ENCODE measurements around the gene TBL1XR1. TPM values are rescaled to one million over a fixed set of nuclear protein-coding genes. Genes with fewer than 3 reads are reported as not detected.
"Not testable (repeated sequence)": the region's sequence is repeated elsewhere in the genome, so short reads cannot be mapped to it uniquely, and the experiment has no call there.

TBL1XR1 gene
- total RNA-seq, 1 donor from 2014 or later: 57.1 TPM

DNA sequence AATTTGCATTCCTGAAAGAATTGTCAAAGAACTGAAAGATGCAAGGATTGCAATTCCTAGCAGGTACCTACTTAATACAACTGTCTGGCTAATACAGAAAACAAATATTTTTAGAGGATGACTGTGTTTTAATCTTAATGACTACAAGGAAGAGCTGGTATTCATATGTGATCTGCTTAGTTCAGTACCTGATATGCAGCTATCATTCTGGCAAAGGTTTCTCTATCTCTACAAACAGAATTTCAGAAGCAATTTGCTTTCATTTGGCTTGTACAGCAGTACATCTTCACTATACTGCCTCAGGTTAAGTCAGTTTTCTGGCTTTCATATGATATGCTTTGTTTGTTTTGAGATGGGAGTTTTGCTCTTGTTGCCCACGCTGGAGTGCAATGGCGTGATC is 51.3 kb downstream of the TBL1XR1 start:
- ATAC-seq (no peak), DNase-seq (ENCODE audit: low spot score) (no peak)

DNA sequence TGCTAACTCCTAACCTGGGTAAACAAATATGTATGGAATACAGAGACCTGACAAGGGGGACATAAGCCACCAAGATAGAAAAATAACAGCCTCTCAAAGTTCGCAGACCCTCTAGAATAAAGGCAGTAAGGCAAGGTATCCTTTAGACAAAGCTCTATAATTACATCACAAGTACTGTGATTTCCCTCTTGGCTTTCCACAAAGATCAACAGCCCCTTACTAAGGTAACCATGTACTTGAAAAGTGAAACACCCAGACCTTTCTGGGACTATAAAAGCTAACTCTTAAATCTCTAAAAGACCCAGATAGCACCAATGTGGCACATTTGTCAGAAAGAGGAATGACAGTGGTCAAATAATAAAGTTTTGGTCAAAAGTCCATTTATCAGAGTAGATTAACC is 51.9 kb downstream of the TBL1XR1 start:
- ATAC-seq (no peak), DNase-seq (ENCODE audit: low spot score) (no peak)

DNA sequence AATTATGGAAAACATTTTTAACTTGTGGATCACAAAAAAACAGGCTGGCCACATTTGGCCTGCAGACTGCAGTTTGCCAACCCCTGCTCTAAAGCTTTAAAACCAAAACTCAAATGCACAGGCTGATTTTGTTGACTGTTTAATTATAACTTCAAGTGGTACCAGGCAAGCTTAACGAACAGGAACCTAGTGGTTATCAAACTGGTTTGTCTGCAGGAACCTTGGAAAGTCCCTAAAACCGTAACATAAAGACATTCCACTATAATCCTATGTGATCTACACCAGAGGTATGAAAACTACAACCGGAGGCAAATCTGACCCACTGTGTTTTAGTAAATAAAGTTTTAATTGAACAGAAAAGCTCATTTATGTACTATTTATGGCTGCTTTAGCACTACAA is 52.4 kb downstream of the TBL1XR1 start:
- ATAC-seq: no peak
- DNase-seq (ENCODE audit: low spot score): no peak

DNA sequence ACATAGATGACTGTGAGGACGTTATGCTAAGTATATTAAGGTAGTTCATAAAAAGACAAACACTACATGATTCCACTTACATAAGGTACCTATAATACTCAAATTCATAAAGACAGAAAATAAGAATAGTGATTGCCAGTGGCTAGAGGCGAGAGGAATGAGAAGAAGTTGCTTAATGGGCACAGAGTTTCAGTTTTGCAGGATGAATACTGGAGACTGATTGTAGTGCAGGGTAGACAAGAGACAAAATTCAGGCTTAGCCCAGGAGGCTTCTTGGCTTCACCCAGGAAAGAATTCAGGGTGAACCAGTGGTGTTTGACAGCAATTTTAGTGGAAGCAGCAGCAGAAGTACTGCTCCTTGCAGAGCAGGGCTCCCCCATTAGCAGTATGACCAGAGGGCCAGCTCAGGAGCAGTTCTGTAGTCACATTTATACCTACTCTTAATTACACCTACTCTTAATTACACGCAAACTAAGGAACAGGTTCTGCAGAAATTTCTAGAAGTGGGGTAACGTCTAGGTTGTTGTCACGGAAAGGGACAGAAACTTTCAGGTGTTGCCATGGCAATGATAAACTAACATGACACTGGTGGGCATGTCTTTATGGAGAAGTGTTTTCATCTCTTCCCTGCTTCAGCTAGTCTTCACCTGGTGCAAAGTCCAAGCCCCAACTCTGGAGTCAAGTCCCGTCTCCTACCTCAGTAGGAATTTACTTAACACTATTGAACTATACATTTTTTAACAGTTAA is 55.2 kb downstream of the TBL1XR1 start:
- ATAC-seq (peak; percentile 14), DNase-seq (ENCODE audit: low spot score) (no peak)

DNA sequence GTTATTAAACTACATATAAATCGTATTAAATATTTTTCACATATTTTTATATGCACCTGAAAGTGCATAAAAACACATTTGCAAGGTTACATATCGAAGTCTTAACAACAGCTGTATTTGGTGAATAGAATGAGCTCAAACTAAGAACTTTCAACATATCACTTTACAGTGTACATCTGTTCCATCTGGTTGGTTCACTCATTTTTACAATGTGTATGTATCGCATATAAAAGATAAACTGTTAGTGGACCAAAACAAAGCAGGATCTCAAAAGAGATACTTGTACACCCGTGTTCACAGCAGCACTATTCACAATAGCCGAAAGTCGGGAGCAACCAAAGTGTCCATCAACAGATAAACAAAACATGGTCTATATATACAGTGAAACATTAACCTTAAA is 55.8 kb downstream of the TBL1XR1 start:
- ATAC-seq (no peak), DNase-seq (ENCODE audit: low spot score) (no peak)

DNA sequence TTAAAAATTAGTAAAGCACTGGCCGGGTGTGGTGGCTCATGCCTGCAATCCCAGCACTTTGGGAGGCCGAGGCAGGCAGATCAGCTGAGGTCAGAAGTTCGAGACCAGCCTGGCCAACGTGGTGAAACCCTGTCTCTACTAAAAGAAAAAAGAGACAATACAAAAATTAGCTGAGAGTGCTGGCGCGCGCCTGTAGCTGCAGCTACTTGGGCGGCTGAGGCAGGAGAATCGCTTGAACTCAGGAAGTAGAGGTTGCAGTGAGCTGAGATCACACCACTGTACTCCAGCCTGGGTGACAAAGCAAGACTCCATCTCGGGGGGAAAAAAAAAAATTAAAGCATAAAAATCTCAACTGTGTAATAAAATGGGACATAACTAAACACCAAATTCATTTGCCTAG is 58.1 kb downstream of the TBL1XR1 start:
- not testable (repeated sequence) for ATAC-seq; DNase-seq (ENCODE audit: low spot score)

DNA sequence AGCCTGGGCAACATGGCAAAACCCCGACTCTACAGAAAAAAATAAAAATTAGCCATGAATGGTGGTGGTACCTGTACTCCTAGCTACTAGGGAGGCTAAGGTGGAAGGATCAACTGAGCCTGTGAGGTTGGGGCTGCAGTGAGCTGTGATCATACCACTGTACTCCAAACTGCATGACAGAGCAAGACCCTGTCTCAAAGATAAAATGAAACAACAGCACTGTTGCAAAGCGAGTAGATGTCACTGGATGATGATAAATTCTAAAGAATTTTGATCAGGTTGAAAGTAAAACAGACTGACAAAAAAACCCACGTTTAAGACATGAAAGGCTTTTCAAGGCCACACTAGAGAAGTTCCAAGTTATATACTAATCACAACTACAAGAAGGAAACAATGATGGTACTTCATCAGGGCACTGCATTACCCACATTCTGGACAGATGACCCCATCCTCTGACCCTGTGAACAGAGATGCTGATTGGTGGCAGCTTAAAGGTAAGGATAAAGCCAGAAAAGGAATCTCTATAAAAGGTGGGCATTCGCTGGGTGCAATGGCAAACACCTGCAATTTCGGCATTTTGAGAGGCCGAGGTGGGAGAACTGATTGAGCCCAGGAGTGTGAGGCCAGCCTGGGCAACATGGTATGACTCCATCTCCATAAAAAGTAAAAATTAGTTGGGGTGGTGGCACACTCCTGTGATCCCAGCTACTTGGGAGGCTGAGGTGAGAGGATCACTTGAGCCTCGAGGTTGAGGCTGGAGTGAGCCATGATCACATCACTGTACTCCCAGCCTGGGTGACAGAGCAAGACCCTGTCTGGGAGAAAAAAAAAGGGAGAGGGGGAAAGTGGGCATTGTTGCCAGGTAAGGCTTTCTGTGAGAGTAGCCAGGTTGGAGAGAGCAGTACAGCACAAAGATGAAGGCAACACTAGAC is 59.2 kb downstream of the TBL1XR1 start:
- ATAC-seq (no peak), DNase-seq (ENCODE audit: low spot score) (no peak)

DNA sequence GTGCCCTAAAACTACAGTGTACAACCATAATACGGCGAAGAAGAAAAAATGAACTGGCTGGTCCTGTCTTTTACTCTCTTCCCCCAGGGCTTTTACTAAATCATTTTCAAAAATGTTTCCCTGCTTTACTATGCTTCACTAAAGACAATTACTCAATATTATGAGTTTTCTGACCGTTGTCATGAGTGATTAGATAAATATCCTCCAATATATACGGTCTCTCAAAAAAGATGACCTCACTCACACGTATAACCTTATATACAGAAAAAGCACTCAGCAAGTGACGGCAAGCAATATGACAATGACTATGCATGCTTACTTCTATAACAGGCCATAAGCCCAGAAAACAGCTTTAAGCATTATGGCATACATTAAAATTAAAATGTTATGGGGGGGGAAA is 60.5 kb downstream of the TBL1XR1 start:
- ATAC-seq: no peak
- DNase-seq (ENCODE audit: low spot score): no peak

DNA sequence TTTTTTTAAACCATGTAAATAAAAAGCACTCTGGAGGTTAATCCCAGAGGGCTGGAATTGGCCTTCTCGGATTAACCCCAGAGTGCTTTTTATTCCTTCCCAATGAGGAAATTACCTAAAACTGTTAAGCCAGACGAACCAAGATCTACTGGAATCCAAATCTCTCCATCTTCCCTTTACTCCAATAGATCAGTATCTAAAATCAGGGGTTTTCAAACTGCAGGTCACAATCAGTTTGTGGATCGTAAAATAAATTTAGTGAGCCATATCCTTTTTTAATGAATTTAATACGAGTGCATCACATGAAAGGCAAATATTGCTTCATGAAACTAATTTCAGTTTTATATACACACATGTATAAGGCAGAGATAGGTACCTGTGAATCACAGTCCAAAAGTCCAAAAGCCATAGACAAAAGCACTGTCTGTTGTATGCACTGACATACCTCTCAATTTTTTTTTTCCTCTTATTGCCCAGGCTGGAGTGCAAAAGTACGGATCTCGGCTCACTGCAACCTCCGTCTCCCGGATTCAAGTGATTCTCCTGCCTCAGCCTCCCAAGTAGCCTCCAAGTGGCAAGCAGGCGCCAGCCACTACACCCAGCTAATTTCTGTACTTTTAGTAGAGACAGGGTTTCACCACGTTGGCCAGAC is 61.3 kb downstream of the TBL1XR1 start:
- DNase-seq (ENCODE audit: low spot score) (no peak), ATAC-seq (peak; percentile 11)

DNA sequence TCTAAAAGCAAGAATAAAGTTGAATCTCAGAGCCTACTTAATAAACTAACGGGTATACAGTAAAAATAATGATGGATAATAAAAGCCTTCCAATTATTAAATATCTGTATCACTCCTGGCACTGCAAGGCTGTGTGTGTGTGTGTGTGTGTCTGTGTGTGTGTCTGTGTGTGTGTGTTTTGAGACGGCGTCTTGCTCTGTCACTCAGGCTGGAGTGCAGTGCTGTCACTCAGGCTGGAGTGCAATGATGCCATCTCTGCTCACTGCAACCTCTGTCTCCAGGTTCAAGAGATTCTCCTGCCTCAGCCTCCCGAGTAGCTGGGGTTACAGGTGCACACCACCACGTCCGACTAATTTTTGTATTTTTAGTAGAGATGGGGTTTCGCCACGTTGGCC is 62.5 kb downstream of the TBL1XR1 start:
- no peak for DNase-seq (ENCODE audit: low spot score)
- ATAC-seq: no peak

DNA sequence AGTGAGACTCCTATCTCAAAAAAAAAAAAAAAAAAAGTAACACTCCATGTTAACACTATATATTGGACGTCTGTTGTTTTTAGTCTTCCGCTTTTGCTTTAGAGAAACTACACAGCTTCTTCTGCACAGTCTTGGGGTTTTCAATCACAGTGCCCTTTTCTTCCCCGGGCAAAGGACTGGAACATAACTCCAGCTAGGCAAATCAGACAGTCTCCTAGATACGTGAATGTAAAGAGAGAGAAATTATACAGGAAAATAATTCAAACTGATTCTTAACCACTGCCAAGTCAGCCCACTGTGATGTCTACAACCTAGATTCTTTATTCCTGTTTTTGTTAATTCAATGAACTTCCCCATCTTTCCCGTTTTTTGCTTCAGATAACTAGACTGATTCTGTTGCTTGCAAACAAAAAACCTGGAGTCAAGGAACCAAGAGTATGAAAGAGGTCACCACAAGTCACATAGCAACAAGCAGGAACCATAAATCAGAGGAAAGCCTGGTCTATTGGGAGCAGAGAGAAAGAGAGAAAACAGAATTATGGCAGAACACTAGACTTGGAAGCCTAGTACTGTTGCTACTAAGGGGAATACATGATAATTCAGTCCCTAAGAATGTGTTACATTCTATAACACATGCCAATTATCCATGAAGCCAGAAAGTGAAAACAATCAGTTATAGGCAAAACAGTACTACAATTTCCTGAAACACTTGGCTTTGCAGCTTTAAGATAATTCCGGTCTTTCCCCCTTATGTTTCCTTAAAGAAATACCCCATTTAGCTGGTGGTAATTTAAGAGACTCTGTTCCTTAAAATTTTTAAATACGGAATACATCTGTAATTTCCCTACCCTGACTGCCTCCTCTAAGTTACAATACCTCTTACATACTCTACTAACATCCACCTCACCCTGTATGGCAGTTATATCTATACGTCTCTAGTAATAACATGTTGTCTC is 63.1 kb downstream of the TBL1XR1 start:
- ATAC-seq: no peak
- no peak for DNase-seq (ENCODE audit: low spot score)

DNA sequence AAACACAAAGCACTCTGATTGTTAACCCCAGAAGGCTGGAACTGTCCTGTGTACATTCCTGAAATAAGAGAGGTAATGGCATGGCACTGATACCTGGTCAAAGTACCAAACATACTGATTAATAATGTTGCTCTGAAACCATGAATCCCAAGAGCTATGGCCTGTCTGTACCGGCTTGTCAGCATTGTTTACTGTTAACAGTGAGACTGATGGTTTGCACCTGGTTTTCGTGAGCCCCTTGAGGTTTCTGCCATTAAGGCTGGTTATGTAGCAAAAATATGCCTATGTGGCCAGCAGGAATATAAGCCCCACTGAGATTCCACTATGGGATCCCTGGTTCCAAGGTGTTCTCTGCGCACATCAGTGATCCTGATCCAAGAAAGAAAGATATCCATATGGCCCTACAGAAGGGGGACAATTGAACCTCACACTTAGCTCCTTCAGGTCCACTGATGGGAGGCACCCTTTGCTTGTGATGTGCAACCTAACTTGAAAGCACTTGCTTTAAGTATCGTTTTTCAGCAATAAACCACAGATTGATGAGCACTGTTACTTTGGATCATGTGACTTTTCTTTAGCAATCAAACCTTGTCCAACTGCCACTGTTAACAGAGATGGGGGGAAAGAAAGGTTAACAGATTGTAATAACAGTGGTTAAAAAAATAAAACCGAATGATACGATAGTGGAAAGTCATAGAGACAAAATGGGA is 65.2 kb downstream of the TBL1XR1 start:
- DNase-seq (ENCODE audit: low spot score) (no peak), ATAC-seq (no peak)

DNA sequence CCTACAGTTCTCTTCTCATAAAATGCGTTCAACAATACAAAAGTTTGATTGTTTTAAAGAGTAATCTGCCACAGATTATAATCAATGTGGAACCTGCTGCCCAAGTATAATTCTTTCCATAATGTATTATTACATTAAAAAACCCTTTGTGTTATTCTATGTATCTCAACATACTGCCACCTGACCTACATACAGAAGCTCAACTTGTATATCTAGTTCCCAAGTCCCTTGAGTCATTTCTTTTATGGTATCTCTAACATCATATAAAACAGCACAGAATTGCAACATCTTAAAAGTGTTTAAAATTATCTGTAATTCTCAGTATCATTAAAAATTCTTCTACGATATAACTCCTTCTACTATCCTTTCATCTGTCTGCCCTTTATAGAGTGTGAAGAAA is 70.3 kb downstream of the TBL1XR1 start:
- no peak for DNase-seq (ENCODE audit: low spot score)
- ATAC-seq: no peak

DNA sequence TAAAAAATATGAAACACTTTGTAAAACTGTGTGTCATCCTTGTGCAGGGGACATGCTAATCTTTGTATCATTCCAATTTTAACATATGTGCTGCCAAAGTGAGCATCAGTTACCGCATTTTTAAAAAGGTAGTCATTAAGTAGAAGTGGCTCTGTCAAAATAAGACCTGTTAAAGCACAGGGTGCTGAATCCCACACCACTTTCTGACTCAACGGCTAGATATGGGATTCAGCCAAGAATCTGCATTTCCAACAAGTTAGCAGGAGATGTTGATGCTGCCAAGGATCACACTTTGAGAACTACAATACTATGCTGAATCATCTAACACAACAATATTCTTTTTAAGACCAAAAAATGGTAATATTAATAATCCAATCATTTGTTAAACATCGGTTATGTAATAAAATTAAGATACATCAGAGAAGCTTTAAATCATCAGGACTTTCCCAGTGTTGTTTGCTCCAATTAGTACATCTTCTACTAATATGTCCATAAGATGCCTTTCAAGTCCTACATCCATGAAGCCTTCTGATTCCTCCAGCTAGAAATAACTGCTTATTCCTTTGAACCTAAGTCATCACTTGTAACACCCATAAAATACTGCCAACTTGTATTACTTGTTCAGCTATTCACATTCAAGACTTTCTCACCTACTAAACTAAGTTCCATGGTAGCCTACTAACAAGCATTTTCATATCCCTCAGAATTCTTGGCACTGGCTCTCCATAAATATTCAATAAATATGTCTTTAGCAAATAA is 71.1 kb downstream of the TBL1XR1 start:
- ATAC-seq: no peak
- DNase-seq (ENCODE audit: low spot score): no peak

DNA sequence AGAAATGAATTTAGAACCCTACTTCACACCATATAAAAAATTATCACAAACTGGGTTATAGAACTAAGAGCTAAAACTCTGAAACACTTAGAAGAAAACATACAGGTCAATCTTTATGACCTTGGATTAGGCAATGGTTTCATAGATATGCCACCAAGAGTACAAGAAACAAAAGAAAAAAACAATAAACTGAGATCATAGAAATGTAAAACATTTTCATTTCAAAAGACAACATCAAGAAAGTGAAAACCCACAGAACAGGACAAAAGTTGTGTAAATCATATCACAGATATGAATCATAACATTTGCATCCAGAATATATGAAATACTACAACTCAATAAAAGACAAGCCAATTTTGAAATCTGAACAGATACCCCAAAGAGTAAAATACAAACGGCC is 72.4 kb downstream of the TBL1XR1 start:
- DNase-seq (ENCODE audit: low spot score) (no peak), ATAC-seq (no peak)

DNA sequence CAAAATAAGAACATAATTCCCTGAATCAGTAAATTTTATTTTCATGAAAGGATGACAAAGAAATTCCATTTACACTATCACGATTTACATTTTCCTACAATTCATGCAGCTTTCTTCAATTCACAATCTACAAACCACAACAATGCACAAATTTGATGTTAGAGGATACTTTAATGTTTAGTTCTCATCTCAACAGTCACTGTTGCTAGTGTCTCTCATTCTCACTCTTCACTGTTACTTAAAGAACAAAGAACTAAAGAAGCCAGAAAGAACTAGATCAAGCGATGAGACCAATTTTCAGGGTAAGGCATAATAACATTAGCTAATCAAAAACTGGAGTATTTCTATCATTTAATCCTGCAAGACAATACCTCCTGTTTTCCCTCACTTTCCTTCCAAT is 73.5 kb downstream of the TBL1XR1 start:
- no peak for ATAC-seq

DNA sequence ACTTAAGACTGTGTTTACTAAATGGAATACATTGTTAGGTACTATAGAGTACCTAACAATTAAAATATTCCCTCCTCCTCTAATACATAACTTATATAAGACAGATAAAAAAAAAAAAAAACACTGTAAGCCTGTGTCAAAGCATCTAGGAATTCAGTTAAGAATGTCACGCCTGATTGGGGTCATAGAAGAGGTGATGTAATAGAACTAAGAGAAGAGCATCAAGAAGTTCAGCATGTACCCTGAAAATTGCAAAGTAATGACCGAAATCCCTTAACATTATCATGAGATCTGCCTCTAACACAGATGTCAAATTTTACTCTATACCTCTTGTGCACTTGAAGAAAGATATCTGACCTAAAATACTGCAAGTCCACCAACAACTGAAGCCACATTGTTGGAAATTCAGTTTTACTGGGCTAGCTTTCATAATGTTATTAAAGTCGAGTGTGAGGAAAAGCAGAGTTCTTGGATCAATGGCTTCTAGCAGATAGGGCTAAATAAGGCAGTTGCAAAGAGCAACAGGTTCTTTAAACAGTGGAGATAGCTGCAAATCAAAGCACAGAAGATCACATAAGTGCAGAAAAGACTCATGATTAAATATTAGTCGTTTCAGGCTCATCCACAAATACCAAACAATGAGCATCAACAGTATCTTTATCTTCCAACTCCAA is 75.0 kb downstream of the TBL1XR1 start:
- DNase-seq (ENCODE audit: low spot score) (no peak), ATAC-seq (no peak)

More for the DNA sequence above, 73.5 kb downstream of the TBL1XR1 start:
- DNase-seq (ENCODE audit: low spot score): no peak

DNA sequence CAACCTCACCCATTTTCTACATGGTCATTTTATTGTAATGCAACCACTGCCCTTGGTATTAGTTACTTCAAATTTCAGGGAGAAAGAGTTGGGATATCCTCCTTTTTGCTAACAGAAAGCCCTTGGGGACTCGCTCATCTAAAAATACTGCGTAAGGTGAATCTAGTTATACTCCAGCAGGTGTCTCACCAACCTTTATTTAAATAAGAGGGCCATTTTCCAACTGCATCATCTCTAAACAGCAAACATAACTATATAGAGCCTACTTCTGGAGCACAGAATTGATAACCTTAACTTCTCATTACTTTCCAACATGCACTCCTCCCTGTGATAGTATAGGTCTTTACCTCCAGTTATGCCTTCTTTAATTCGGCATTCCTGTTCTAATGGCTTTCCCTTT is 77.5 kb downstream of the TBL1XR1 start:
- ATAC-seq (no peak), DNase-seq (ENCODE audit: low spot score) (no peak)

DNA sequence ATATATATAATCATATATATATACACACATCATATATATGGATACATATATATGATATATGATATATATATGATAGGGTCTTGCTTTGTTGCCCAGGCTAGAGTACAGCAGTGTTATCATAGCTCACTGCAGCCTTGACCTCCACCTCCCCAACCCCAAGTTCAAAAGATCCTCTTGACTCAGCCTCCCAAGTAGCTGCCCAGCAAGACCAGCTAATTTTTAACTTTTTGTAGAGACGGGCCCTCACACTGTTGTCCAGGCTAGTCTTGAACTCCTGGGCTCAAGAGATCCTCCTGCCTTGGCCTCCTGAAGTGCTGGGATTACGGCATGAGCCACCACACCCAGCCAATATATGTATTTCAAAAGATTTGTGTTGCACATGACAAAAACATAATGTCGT is 83.0 kb downstream of the TBL1XR1 start:
- DNase-seq (ENCODE audit: low spot score) (no peak), ATAC-seq (no peak)

All from left lobe of liver (tissue), 2 donors.